GM12878 (cell line): ENCODE measurements around the gene NCAPD2. TPM values are rescaled to one million over a fixed set of nuclear protein-coding genes. Genes with fewer than 3 reads are reported as not detected.

ENCODE experiments used
- DPF2 ChIP-seq: fragments of 450-650 bp; IDR thresholded peaks from 2 replicates; pipeline ENCODE4 v1.6.1; 2017; ENCODE audit warnings: mild to moderate bottlenecking
- E4F1 ChIP-seq: fragments of 450-650 bp; IDR thresholded peaks from 2 replicates; pipeline ENCODE4 v1.6.1; 2018; ENCODE audit warnings: borderline replicate concordance, mild to moderate bottlenecking; ENCODE audit not compliant: partially characterized antibody
- PML ChIP-seq: IDR thresholded peaks from 2 replicates; pipeline ENCODE4 v1.6.1; 2012; ENCODE audit warnings: low read length, inconsistent platforms
- ZBTB40 ChIP-seq: fragments of 450-650 bp; IDR thresholded peaks from 2 replicates; pipeline ENCODE4 v1.6.1; 2016; ENCODE audit warnings: mild to moderate bottlenecking, moderate library complexity, borderline replicate concordance
- polyA plus RNA-seq, 11 experiments: library from polyadenylated mRNA; depleted of rRNA in 4 of 11; unstranded in 6 of 11; stranded (reverse) in 5 of 11; fragments of >200 nt; fragmentation: Nextera tagmentation in 4 of 11; fragmentation: Illumina TruSeq in 1 of 11; extraction: Ambion mirVana in 4 of 11; extraction: Trizol in 1 of 11; gene quantifications; 1 replicate in 1 of 11; 2 replicates in 10 of 11; pipeline versions ENCODE4 v1.2.1 to v1.2.3, GENCODE V29; 2011 to 2016; ENCODE audit warnings: inconsistent platforms in 2 of 11, missing spikeins in 2 of 11, low read depth in 1 of 11
- total RNA-seq, 4 experiments: library from RNA; depleted of rRNA in 3 of 4; stranded (reverse); fragments of >200 nt in 3 of 4; fragmentation: Illumina TruSeq in 1 of 4; extraction: Trizol in 1 of 4; gene quantifications; 2 replicates each; pipeline versions ENCODE4 v1.2.1 to v1.2.3, GENCODE V29; 2013 to 2021

NCAPD2 gene
- total and polyA plus RNA-seq, 10 of the 15 experiments (the other 5 are each of a cell fraction or from before 2014, with no cell fraction given), result 24.2 to 160 (median 110) TPM

- TF ChIP-seq ZBTB40 (no peak), DPF2 (0 out of 2 replicates have a peak, but pooled peaks have one; percentile 14), E4F1 (no peak), PML (no peak)
Observed at GRCh38 chr12:6452944-6453630, 40.8 kb upstream of the NCAPD2 start (continued).
